Activated CD4-positive, alpha-beta memory T cell treated with anti-CD3 and anti-CD28 coated beads for 36 hours (primary cell): ENCODE data around the gene CYP27C1. TPM values are rescaled to one million over a fixed set of nuclear protein-coding genes. Genes with fewer than 3 reads are reported as not detected.

Experiments
- CTCF ChIA-PET: fragments of 350-600 bp; sonication (Branson Sonifier 250); formaldehyde crosslinking; loops from one replicate; lab custom pipeline; 2021; ENCODE audit warnings: antibody characterized with exemption, inconsistent platforms; lab: Charles Lee
- POLR2A ChIA-PET: fragments of 350-600 bp; sonication (Branson Sonifier 250); formaldehyde crosslinking; loops from one replicate; lab custom pipeline; 2021; ENCODE audit warnings: antibody characterized with exemption; lab: Charles Lee
- DNase-seq: peaks from one replicate; pipeline ENCODE4 v3.0.0-alpha.2; 2020
- H3K27ac Mint-ChIP-seq: one replicate; pipeline ENCODE4 v1.8.0; 2021; ENCODE audit warnings: mixed read lengths
- H3K27me3 Mint-ChIP-seq: one replicate; pipeline ENCODE4 v1.8.0; 2021; ENCODE audit warnings: mixed read lengths
- H3K36me3 Mint-ChIP-seq: one replicate; pipeline ENCODE4 v1.8.0; 2021; ENCODE audit warnings: mixed read lengths
- H3K4me1 Mint-ChIP-seq: one replicate; pipeline ENCODE4 v1.8.0; 2021; ENCODE audit warnings: low read depth, mixed read lengths
- H3K4me3 Mint-ChIP-seq: one replicate; pipeline ENCODE4 v1.8.0; 2021; ENCODE audit warnings: mild to moderate bottlenecking, mixed read lengths
- H3K9me3 Mint-ChIP-seq: one replicate; pipeline ENCODE4 v1.8.0; 2021; ENCODE audit warnings: mixed read lengths
- intact Hi-C: fragments of 100-400 bp; cut with micrococcal nuclease; formaldehyde crosslinking; loops from one replicate; pipeline ENCODE4 v1.15.1; 2023
- total RNA-seq, 2 experiments: library from RNA; stranded (reverse); gene quantifications; one replicate each; pipeline ENCODE4 v1.2.3, GENCODE V29; 2021

CYP27C1 gene
- total RNA-seq, 2 experiments from 2014 or later, result not detected

DNA sequence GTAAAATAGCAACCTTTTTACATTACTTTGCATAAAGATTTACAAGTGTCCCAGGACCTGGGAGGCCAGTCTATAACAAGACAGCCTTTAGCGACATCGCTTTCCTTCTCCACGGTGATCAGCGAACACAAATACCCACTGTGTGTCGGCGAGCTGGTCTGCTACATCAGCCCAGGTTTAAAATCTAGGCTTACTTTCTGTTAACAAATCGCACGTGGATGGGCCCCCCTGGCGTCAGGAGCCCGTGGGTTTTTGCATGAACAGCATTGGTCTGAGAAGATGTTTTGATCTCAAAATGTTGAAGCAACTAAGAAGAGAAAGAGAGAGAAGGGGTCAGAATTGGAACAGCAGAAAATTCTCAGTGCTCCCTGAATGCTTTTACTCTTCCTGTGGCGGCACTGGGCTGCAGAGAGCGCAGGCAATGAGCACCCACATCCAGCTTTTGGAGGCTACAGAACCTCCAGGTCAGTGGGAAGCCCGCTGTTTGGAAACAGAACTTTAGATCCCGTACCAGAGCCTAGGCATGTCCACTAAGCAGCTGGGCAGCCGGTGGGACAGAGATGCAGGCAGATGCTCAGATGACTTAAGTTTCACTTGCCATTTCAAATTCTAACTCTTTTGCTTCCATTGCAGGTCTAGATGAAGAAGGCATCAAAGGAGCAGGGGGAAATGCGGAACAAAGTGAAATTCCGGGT is 32.9 kb downstream of the CYP27C1 start:
- intact Hi-C loops, result no loop called here
- Mint-ChIP-seq H3K27ac (no peak overlapping the region), H3K4me1 (peaks cover 6% of the 10 kb centered on the region), H3K36me3 (no peaks in the 10 kb centered on the region), H3K9me3 (peaks cover 9% of the 10 kb centered on the region), H3K27me3 (peaks cover 21% of the 10 kb centered on the region), H3K4me3 (no peak overlapping the region)
- POLR2A ChIA-PET, result no interaction called here
- peak; percentile 1 for DNase-seq
- CTCF ChIA-PET, result interaction anchor here (1.9 kb wide), 1 partner anchor 10 kb away, joined by 6 read pairs; no protein-coding TSS in a partner anchor

- intact Hi-C loops, result no loop called here
- Mint-ChIP-seq H3K27me3 (peaks cover 23% of the 10 kb centered on the region), H3K27ac (no peak overlapping the region), H3K36me3 (no peaks in the 10 kb centered on the region), H3K4me3 (no peak overlapping the region), H3K4me1 (peaks cover 6% of the 10 kb centered on the region), H3K9me3 (peaks cover 10% of the 10 kb centered on the region)
- DNase-seq, result no peak
- ChIA-PET POLR2A (no interaction called here), CTCF (interaction anchor here (1.9 kb wide), 1 partner anchor 11 kb away, joined by 6 read pairs; no protein-coding TSS in a partner anchor)
Measured at GRCh38 chr2:127185705-127186104, 34.4 kb downstream of the CYP27C1 start.

DNA sequence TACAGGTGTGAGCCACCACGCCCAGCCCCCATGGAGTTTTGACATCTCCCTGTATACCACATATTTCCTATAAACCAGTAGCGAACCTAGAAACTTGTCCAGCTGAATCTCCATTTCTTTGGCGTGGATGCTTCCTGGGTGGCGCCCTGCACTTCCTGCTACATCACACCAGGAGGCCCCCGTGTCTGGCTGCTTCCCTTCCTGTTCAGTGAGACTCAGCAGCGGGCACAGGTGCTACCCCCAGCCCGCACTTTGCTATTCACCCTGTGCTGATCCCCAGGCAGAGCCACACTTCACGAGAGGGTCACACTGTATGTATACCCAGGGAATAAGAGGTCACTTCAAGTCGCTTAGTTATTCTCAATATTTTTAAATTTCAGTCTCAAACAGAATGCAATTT is 35.0 kb downstream of the CYP27C1 start:
- Mint-ChIP-seq H3K27ac (no peak overlapping the region), H3K4me3 (no peak overlapping the region), H3K27me3 (peaks cover 23% of the 10 kb centered on the region), H3K36me3 (no peaks in the 10 kb centered on the region), H3K9me3 (peaks cover 15% of the 10 kb centered on the region), H3K4me1 (peaks cover 6% of the 10 kb centered on the region)
- DNase-seq, result peak; percentile 33
- intact Hi-C loops, result no loop called here
- CTCF ChIA-PET, result interaction anchor here (0.6 to 2.0 kb wide), 3 partner anchors 12 to 117 kb away, joined by 3 to 9 read pairs (median 5); no protein-coding TSS in a partner anchor
- POLR2A ChIA-PET, result no interaction called here

DNA sequence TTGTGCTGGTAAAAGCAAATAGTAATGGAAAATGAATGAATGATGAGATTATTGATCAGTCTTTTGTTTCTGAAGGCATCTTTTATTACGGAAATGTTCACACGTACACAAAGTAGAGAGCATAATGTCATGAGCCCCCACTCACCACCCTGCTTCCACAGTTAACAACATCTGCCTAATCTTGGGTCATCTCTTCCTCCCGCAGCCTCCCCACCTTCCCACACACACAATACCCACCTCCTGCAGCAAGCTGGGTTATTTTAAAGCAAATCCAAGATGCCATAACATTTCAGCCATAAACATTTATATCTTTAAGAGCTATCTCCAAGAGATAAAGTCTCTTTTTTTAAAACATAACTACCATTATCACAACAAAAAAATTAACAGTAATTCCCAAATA is 36.3 kb downstream of the CYP27C1 start:
- POLR2A ChIA-PET, result no interaction called here
- Mint-ChIP-seq H3K4me1 (peaks cover 6% of the 10 kb centered on the region), H3K36me3 (no peaks in the 10 kb centered on the region), H3K4me3 (no peak overlapping the region), H3K27ac (no peak overlapping the region), H3K27me3 (peaks cover 21% of the 10 kb centered on the region), H3K9me3 (peaks cover 9% of the 10 kb centered on the region)
- CTCF ChIA-PET, result interaction anchor here (1.3 to 2.0 kb wide), 2 partner anchors 13 to 52 kb away, joined by 3 to 9 read pairs; no protein-coding TSS in a partner anchor
- intact Hi-C loops, result no loop called here
- DNase-seq, result no peak

DNA sequence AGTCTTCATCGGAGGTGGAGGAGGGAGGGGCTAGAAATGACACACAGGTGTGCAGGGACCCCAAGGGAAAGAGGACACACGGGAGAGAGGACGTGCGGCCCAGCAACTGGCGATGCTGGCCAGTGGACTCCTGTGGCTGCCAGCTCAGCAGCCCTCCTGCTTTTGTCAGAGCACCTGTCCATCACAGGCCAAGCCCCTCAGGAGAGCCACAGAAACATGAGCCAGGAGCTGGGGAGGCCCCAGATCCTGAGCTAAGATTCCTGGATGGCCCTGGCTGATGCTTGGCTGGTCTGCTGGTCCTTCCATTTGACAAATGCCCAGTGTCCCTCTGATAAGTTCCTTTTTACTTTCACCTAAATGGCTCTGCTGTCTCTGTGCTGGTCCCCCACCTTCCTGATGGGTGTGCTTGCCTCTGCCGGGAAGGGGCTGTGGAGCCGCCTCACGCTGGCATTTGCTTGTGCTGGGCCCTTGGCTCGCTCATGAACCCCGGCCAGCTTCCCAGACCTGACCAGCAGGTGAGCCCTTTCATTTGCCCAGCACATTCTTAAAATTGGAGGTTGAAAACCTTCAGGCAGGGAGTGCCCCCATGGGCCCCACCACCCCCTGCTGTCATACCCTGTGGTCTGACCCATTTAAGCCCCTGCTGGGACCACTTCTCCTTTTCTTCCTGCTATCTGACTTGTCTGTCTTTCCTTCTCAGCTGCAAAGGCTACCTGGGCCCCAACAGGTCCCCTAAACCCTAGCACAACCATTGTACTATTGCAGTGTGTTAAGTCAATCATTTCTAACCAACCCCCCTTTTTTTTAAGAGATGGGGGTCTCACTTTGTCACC is 37.3 kb downstream of the CYP27C1 start:
- ChIA-PET POLR2A (no interaction called here), CTCF (interaction anchor here (2.0 kb wide), 1 partner anchor 14 kb away, joined by 9 read pairs; no protein-coding TSS in a partner anchor)
- intact Hi-C loops, result no loop called here
- no peak for DNase-seq
- Mint-ChIP-seq H3K36me3 (no peaks in the 10 kb centered on the region), H3K27ac (no peak overlapping the region), H3K4me1 (peaks cover 6% of the 10 kb centered on the region), H3K9me3 (peaks cover 9% of the 10 kb centered on the region), H3K4me3 (no peak overlapping the region), H3K27me3 (peaks cover 17% of the 10 kb centered on the region)

DNA sequence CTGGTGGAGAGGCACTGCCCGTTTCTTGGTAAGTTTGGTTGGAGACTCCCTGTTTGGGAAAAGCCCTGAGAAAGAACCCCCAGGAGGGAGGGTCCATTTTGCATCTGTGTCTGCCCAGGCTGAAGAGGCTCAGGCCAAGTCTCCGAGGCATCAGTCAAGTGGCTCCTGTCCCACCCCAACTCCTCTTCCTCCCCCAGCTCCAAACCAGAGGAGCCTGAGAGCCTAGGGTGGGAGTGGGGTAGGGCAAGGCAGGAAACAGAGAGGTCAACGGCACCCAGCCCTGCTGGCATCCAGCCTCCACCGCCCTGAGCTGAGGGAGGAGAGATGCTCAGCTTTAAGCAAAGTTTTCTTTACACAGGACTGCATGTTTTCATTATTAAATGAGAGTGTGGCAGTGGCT is 38.2 kb downstream of the CYP27C1 start:
- Mint-ChIP-seq H3K4me3 (no peak overlapping the region), H3K27me3 (peaks cover 10% of the 10 kb centered on the region), H3K9me3 (peaks cover 9% of the 10 kb centered on the region), H3K4me1 (peaks cover 6% of the 10 kb centered on the region), H3K27ac (no peak overlapping the region), H3K36me3 (no peaks in the 10 kb centered on the region)
- DNase-seq, result no peak
- intact Hi-C loops, result no loop called here
- ChIA-PET POLR2A (no interaction called here), CTCF (no interaction called here)

DNA sequence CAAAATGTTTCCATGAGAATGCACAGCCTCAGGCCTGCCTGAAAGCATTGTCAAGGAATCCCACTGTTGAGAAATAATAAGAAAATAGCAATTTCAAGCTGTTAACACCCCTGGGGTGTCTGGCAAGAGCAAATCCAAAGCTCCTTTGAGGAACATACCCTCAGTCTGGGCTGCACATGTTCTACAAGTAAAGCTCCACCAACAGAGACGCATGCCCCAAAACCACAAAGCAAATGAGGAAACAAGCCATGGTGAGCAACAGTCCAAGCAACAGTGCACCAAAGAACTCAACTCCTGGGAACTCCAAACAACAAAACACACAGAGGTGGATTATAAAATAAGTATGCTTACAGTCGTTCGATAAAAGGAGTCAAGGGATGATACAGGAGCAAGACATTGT is 40.3 kb downstream of the CYP27C1 start:
- CTCF ChIA-PET, result no interaction called here
- peaks cover 9% of the 10 kb centered on the region for H3K9me3 Mint-ChIP-seq

GRCh38 chr2:127177617-127178263 is 42.4 kb downstream of the CYP27C1 start:
- intact Hi-C loops, result no loop called here
- no peak for DNase-seq
- CTCF ChIA-PET, result no interaction called here
- Mint-ChIP-seq H3K36me3 (no peaks in the 10 kb centered on the region), H3K9me3 (peaks cover 9% of the 10 kb centered on the region), H3K27ac (no peak overlapping the region), H3K27me3 (peaks cover 5% of the 10 kb centered on the region), H3K4me3 (no peak overlapping the region), H3K4me1 (no peaks in the 10 kb centered on the region)
- POLR2A ChIA-PET, result interaction anchor here (0.6 kb wide), 1 partner anchor 9 kb away, joined by 3 read pairs; no protein-coding TSS in a partner anchor

More for the DNA sequence above, 40.3 kb downstream of the CYP27C1 start:
- intact Hi-C loops, result no loop called here
- H3K27me3 Mint-ChIP-seq, result peaks cover 5% of the 10 kb centered on the region
- no peak overlapping the region for H3K4me3 Mint-ChIP-seq
- no peak for DNase-seq
- H3K4me1 Mint-ChIP-seq, result no peaks in the 10 kb centered on the region
- POLR2A ChIA-PET, result no interaction called here
- no peak overlapping the region for H3K27ac Mint-ChIP-seq
- H3K36me3 Mint-ChIP-seq, result no peaks in the 10 kb centered on the region

- Mint-ChIP-seq H3K4me1 (no peaks in the 10 kb centered on the region), H3K4me3 (no peak overlapping the region), H3K36me3 (no peaks in the 10 kb centered on the region), H3K9me3 (peaks cover 9% of the 10 kb centered on the region), H3K27ac (no peak overlapping the region), H3K27me3 (peaks cover 5% of the 10 kb centered on the region)
- CTCF ChIA-PET, result no interaction called here
- POLR2A ChIA-PET, result no interaction called here
- DNase-seq, result no peak
- intact Hi-C loops, result no loop called here
Measured at GRCh38 chr2:127176371-127177311, 43.5 kb downstream of the CYP27C1 start.

- intact Hi-C loops, result no loop called here
- Mint-ChIP-seq H3K27ac (no peak overlapping the region), H3K36me3 (no peaks in the 10 kb centered on the region), H3K4me3 (no peak overlapping the region), H3K9me3 (peaks cover 9% of the 10 kb centered on the region), H3K4me1 (no peaks in the 10 kb centered on the region), H3K27me3 (peaks cover 3% of the 10 kb centered on the region)
- ChIA-PET POLR2A (no interaction called here), CTCF (no interaction called here)
- no peak for DNase-seq
Measured at GRCh38 chr2:127175751-127176354, 44.2 kb downstream of the CYP27C1 start.
